SK-N-MC (cell line): ENCODE measurements around the gene DUSP3.

ENCODE experiments used
- EZH2 ChIP-seq: fragments of 200-600 bp; sonication (generic); IDR thresholded peaks from one replicate; pipeline ENCODE4 v1.6.1; 2017; ENCODE audit warnings: antibody characterized with exemption
- POLR2AphosphoS5 ChIP-seq: IDR thresholded peaks from 2 replicates; pipeline ENCODE4 v1.6.1; 2012; ENCODE audit warnings: mild to moderate bottlenecking, low read depth, low read length, borderline replicate concordance

- TF ChIP-seq POLR2AphosphoS5 (no peak), EZH2 (no peak)
These were observed 9.0 kb upstream of the DUSP3 start for GRCh38 chr17:43787728-43788127.
